ENCODE results near the gene MEDAG. TPM values are rescaled to one million over a fixed set of nuclear protein-coding genes. Genes with fewer than 3 reads are reported as not detected.

MEDAG gene
- total RNA-seq, 1 experiment from 2014 or later, result 0.67 TPM

- ATAC-seq (no peak), DNase-seq (ENCODE audit: low read depth, low spot score) (no peak)
- Histone ChIP-seq H3K27ac (ENCODE audit: low read length) (no peak overlapping the region), H3K36me3 (ENCODE audit: control insufficient read depth, insufficient read depth, low read length) (no peaks in the 10 kb centered on the region), H3K4me1 (ENCODE audit: control insufficient read depth, insufficient read depth, low read length) (peaks cover 3% of the 10 kb centered on the region), H3K4me3 (ENCODE audit: low read depth in 2 of 2, low read length in 2 of 2) (no peak overlapping the region), H3K27me3 (ENCODE audit: control insufficient read depth, insufficient read depth, low read length) (no peaks in the 10 kb centered on the region), H3K9me3 (ENCODE audit: control insufficient read depth, insufficient read depth, low read depth, low read length) (no peaks in the 10 kb centered on the region)
- TF ChIP-seq SIN3A (IDR thresholded peaks at IDR 0.05; ENCODE audit: borderline replicate concordance, insufficient read depth, low read depth, low read length) (no peak), POLR2AphosphoS5 (IDR thresholded peaks at IDR 0.05; ENCODE audit: low read depth, low read length) (no peak), TCF7L2 (IDR thresholded peaks at IDR 0.05; ENCODE audit: low read depth, low read length) (no peak), CTCF (IDR thresholded peaks at IDR 0.05) (no peak), REST (IDR thresholded peaks at IDR 0.05; ENCODE audit: insufficient read depth in 1 of 2, low read depth in 2 of 2, low read length in 1 of 2) (no peak)
- intact Hi-C loops (cut with micrococcal nuclease; ENCODE audit: unreplicated experiment), result no loop called here
- POLR2A ChIA-PET, result no interaction called here
- no TSS peak for BruUV-seq (replicated peaks)
- CTCF ChIA-PET, result no interaction called here
- in situ Hi-C loops (cut with HindIII; ENCODE audit: low pct_unique_long_range_greater_than_20kb, low sequenced_read_pairs), result no loop called here
Measured at GRCh38 chr13:30872685-30873461, 33.2 kb upstream of the MEDAG start.

GRCh38 chr13:30873499-30873898, 32.6 kb upstream of the MEDAG start:
- ChIA-PET CTCF (no interaction called here), POLR2A (no interaction called here)
- BruUV-seq (replicated peaks), result no TSS peak
- intact Hi-C loops (cut with micrococcal nuclease; ENCODE audit: unreplicated experiment), result no loop called here
- Histone ChIP-seq H3K4me3 (ENCODE audit: low read depth in 2 of 2, low read length in 2 of 2) (no peak overlapping the region), H3K36me3 (ENCODE audit: control insufficient read depth, insufficient read depth, low read length) (no peaks in the 10 kb centered on the region), H3K27me3 (ENCODE audit: control insufficient read depth, insufficient read depth, low read length) (no peaks in the 10 kb centered on the region), H3K9me3 (ENCODE audit: control insufficient read depth, insufficient read depth, low read depth, low read length) (no peaks in the 10 kb centered on the region), H3K4me1 (ENCODE audit: control insufficient read depth, insufficient read depth, low read length) (peaks cover 3% of the 10 kb centered on the region), H3K27ac (ENCODE audit: low read length) (no peak overlapping the region)
- no peak for ATAC-seq
- in situ Hi-C loops (cut with HindIII; ENCODE audit: low pct_unique_long_range_greater_than_20kb, low sequenced_read_pairs), result no loop called here
- no peak for DNase-seq (ENCODE audit: low read depth, low spot score)
- TF ChIP-seq REST (IDR thresholded peaks at IDR 0.05; ENCODE audit: insufficient read depth in 1 of 2, low read depth in 2 of 2, low read length in 1 of 2) (no peak), TCF7L2 (IDR thresholded peaks at IDR 0.05; ENCODE audit: low read depth, low read length) (no peak), SIN3A (IDR thresholded peaks at IDR 0.05; ENCODE audit: borderline replicate concordance, insufficient read depth, low read depth, low read length) (no peak), POLR2AphosphoS5 (IDR thresholded peaks at IDR 0.05; ENCODE audit: low read depth, low read length) (no peak), CTCF (IDR thresholded peaks at IDR 0.05) (no peak)

Measured in Panc1 (cell line).